Tibial artery (tissue), 4 donors: ENCODE measurements around the gene GNPTG.

Experiments used
- DNase-seq, 2 donors: peaks; one replicate each; pipeline ENCODE4 v3.0.0-alpha.2; 2019
- H3K27ac ChIP-seq, 2 donors: fragments of 200-600 bp; sonication (generic) in 1 of 2; 1 replicate in 1 of 2; 2 replicates in 1 of 2; pipeline ENCODE4 v1.5.1; 2018 to 2019; ENCODE audit warnings: mild to moderate bottlenecking in 1 of 2
- H3K27me3 ChIP-seq, 2 donors: fragments of 200-600 bp; sonication (generic) in 1 of 2; one replicate each; pipeline versions ENCODE4 v1.5.1 to v1.6.0; 2016 to 2019
- H3K36me3 ChIP-seq, 3 donors: fragments of 200-600 bp; sonication (generic) in 2 of 3; one replicate each; pipeline ENCODE4 v1.5.1; 2016 to 2019; ENCODE audit warnings: mild to moderate bottlenecking in 2 of 3
- H3K4me1 ChIP-seq, 4 donors: fragments of 200-600 bp; sonication (generic) in 2 of 4; 1 replicate in 3 of 4; 2 replicates in 1 of 4; pipeline ENCODE4 v1.5.1; 2016 to 2019
- H3K4me3 ChIP-seq, 2 donors: fragments of 200-600 bp; sonication (generic) in 1 of 2; 1 replicate in 1 of 2; 2 replicates in 1 of 2; pipeline ENCODE4 v1.5.1; 2018 to 2019; ENCODE audit warnings: mild to moderate bottlenecking in 2 of 2
- H3K9me3 ChIP-seq, 3 donors: fragments of 200-600 bp; sonication (generic) in 1 of 3; one replicate each; pipeline ENCODE4 v1.5.1; 2016 to 2019
- intact Hi-C: fragments of 100-400 bp; cut with DNase I; formaldehyde crosslinking; loops from one replicate; pipeline ENCODE4 v1.15.0; 2023; ENCODE audit warnings: low total_unique reads
- TF ChIP-seq, protein P1 (sequence below), 2 experiments: fragments of 200-600 bp in 1 of 2; fragments of 450-650 bp in 1 of 2; IDR thresholded peaks; one replicate each; pipeline ENCODE4 v1.5.1; 2017 to 2019; ENCODE audit warnings: antibody characterized with exemption in 2 of 2, mild to moderate bottlenecking in 1 of 2, moderate library complexity in 1 of 2

Gene GNPTG

GRCh38 chr16:1315081-1316032 lies 36.4 kb upstream of the GNPTG start:
- H3K36me3 ChIP-seq, result peaks cover 61 to 77% (median 69%) of the 10 kb centered on the region in 3 donors
- intact Hi-C loops, result no loop called here

GRCh38 chr16:1316033-1316405 lies 35.7 kb upstream of the GNPTG start:
- Histone ChIP-seq H3K9me3 (no peaks in the 10 kb centered on the region), H3K27ac (no peak overlapping the region), H3K4me1 (peaks cover 6 to 36% (median 26%) of the 10 kb centered on the region in 4 donors), H3K27me3 (no peaks in the 10 kb centered on the region), H3K36me3 (peaks cover 67 to 83% (median 75%) of the 10 kb centered on the region in 3 donors), H3K4me3 (no peak overlapping the region)
- TF ChIP-seq, protein P1, sequence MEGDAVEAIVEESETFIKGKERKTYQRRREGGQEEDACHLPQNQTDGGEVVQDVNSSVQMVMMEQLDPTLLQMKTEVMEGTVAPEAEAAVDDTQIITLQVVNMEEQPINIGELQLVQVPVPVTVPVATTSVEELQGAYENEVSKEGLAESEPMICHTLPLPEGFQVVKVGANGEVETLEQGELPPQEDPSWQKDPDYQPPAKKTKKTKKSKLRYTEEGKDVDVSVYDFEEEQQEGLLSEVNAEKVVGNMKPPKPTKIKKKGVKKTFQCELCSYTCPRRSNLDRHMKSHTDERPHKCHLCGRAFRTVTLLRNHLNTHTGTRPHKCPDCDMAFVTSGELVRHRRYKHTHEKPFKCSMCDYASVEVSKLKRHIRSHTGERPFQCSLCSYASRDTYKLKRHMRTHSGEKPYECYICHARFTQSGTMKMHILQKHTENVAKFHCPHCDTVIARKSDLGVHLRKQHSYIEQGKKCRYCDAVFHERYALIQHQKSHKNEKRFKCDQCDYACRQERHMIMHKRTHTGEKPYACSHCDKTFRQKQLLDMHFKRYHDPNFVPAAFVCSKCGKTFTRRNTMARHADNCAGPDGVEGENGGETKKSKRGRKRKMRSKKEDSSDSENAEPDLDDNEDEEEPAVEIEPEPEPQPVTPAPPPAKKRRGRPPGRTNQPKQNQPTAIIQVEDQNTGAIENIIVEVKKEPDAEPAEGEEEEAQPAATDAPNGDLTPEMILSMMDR (IDR thresholded peaks at IDR 0.05), result no peak
- no peak for DNase-seq
- intact Hi-C loops, result no loop called here

More at GRCh38 chr16:1315081-1316032, 36.4 kb upstream of the GNPTG start:
- peaks cover 6 to 43% (median 32%) of the 10 kb centered on the region in 4 donors for H3K4me1 ChIP-seq
- DNase-seq, result no peak
- no peaks in the 10 kb centered on the region for H3K27me3 ChIP-seq
- no peak overlapping the region for H3K4me3 ChIP-seq
- no peak overlapping the region for H3K27ac ChIP-seq
- H3K9me3 ChIP-seq, result no peaks in the 10 kb centered on the region
- TF ChIP-seq, protein P1 (IDR thresholded peaks at IDR 0.05), result no peak

GRCh38 chr16:1317479-1318267 lies 34.1 kb upstream of the GNPTG start:
- no peaks in the 10 kb centered on the region for H3K9me3 ChIP-seq
- no peak overlapping the region for H3K4me3 ChIP-seq
- H3K36me3 ChIP-seq, result peaks cover 76 to 93% (median 92%) of the 10 kb centered on the region in 3 donors
- DNase-seq, result no peak
- H3K27me3 ChIP-seq, result no peaks in the 10 kb centered on the region
- TF ChIP-seq, protein P1 (IDR thresholded peaks at IDR 0.05), result no peak
- peaks cover 0 to 19% (median 10%) of the 10 kb centered on the region in 4 donors for H3K4me1 ChIP-seq
- intact Hi-C loops, result no loop called here
- no peak overlapping the region for H3K27ac ChIP-seq

- no peak overlapping the region for H3K27ac ChIP-seq
- H3K27me3 ChIP-seq, result no peaks in the 10 kb centered on the region
- intact Hi-C loops, result no loop called here
- no peaks in the 10 kb centered on the region for H3K9me3 ChIP-seq
- peaks cover 0 to 14% (median 5%) of the 10 kb centered on the region in 4 donors for H3K4me1 ChIP-seq
- TF ChIP-seq, protein P1 (IDR thresholded peaks at IDR 0.05), result no peak
- DNase-seq, result no peak
- peaks cover 79 to 98% (median 96%) of the 10 kb centered on the region in 3 donors for H3K36me3 ChIP-seq
- no peak overlapping the region for H3K4me3 ChIP-seq
Measured at GRCh38 chr16:1318268-1318545, 33.5 kb upstream of the GNPTG start.

GRCh38 chr16:1319041-1319440 lies 32.7 kb upstream of the GNPTG start:
- Histone ChIP-seq H3K9me3 (no peaks in the 10 kb centered on the region), H3K4me1 (peaks cover 0 to 7% (median under 1%) of the 10 kb centered on the region in 4 donors), H3K4me3 (no peak overlapping the region), H3K27ac (no peak overlapping the region), H3K36me3 (peaks cover 87 to 100% (median 99%) of the 10 kb centered on the region in 3 donors), H3K27me3 (no peaks in the 10 kb centered on the region)
- no peak for DNase-seq
- intact Hi-C loops, result no loop called here
- TF ChIP-seq, protein P1 (IDR thresholded peaks at IDR 0.05), result no peak
